ENCODE results near the gene POU6F1. TPM values are rescaled to one million over a fixed set of nuclear protein-coding genes. Genes with fewer than 3 reads are reported as not detected.

The POU6F1 gene
- polyA plus RNA-seq, 1 experiment = 4.7 TPM

DNA sequence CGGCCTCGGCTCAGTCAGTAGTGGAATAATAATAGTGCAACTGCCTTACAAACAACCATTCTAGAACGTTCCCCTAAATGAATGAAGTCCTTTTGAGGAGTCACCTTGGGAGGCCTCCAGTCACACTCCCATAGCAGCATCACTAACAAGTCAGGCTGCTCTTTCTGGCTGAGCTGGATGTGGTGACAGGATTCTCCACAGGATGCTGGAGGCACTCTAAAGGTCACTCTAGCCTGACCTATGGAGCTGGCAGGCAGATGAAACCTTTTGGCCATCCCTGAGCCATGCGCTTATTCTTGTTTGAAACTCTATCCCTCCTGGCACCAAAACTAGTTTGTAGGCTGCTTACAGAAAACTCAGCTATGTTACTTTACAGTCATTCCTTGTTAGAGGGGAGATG is 27.0 kb downstream of the POU6F1 start:
- Histone ChIP-seq H3K36me3 (ENCODE audit: control insufficient read depth, insufficient read depth, low read length) (no peaks in the 10 kb centered on the region; the same call in 1 of the 2 replicates), H3K4me3 (ENCODE audit: low read depth, low read length) (no peak overlapping the region), H3K27me3 (ENCODE audit: control insufficient read depth, insufficient read depth, low read length) (no peaks in the 10 kb centered on the region)
- ChIA-PET POLR2A (no interaction called here), CTCF (no interaction called here)
- DNase-seq (ENCODE audit: low read depth) = no peak
- TF ChIP-seq CTCF (IDR thresholded peaks at IDR 0.05; ENCODE audit: insufficient read depth, low read depth, low read length) = no peak

DNA sequence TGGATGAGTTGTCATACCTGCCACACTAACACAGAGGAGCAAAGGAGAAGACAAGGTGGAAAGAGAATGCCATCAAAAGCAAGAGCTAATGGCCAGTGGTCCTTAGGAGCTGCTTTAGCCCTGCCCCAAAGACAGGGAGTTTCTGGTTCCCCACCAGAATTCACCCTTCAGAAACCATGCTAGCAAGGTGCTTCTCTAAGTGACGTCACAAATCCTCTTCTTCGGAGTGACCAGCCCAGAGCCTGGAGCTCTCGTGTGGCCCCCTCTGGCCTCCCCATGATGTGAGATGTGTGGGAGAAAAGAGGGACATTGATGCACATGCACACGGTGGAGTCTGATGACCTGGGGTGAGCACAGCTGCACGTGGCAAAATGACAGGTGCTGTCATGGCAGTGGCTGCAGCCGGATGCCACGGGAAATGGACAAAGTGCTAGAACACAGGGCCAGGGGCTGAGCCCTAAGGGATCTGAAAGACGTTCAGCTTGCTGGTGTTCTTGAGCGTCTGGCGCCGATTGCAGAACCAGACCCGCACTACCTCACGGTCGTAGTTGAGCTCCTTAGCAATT is 28.0 kb downstream of the POU6F1 start:
- POLR2A ChIA-PET = no interaction called here
- CTCF ChIA-PET = no interaction called here
- Histone ChIP-seq H3K27me3 (ENCODE audit: control insufficient read depth, insufficient read depth, low read length) (no peaks in the 10 kb centered on the region), H3K4me3 (ENCODE audit: low read depth, low read length) (no peak overlapping the region), H3K36me3 (ENCODE audit: control insufficient read depth, insufficient read depth, low read length) (no peaks in the 10 kb centered on the region; the same call in 1 of the 2 replicates)
- DNase-seq (ENCODE audit: low read depth) = no peak
- no peak for TF ChIP-seq CTCF (IDR thresholded peaks at IDR 0.05; ENCODE audit: insufficient read depth, low read depth, low read length)

- H3K27me3 ChIP-seq (ENCODE audit: control insufficient read depth, insufficient read depth, low read length) = peaks cover 1% of the 10 kb centered on the region; the same call in 1 of the 2 replicates
- ChIA-PET CTCF (interaction anchor here (0.6 kb wide), 1 partner anchor 1004 kb away, joined by 3 read pairs; no protein-coding TSS in a partner anchor), POLR2A (no interaction called here)
Observed at GRCh38 chr12:51188359-51189051, 29.4 kb downstream of the POU6F1 start.

DNA sequence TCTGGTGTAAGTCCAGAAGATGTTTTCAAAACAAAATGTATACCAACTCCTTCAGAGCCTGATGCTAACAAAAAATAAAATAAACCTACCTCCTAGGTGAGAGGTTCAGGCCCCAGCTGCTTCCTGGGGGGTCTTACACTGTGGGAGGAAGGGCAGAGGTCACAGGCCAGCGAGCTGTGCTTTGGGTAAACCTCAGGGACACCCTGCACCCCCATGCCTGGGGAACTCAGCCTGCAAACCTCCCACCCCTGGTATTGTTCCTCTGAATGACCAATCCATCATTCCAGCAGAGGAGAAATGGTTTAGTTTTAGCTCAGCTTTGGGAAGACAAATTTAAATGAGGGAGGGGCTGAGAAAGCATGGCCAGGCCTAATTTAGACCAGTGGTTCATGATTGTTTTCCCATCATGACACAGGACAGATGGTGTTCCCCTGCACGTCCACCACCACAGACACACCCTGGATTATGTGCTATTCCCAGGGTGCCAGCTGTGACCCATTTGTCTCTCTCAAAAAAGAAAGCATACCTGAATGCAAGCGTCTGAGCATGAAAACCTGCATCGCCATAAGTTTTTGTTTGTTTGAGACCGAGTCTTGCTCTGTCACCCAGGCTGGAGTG is 30.4 kb downstream of the POU6F1 start:
- H3K27me3 ChIP-seq (ENCODE audit: control insufficient read depth, insufficient read depth, low read length) = peaks cover 3% of the 10 kb centered on the region; the same call in 1 of the 2 replicates
- CTCF ChIA-PET = no interaction called here
- no peak for TF ChIP-seq CTCF (IDR thresholded peaks at IDR 0.05; ENCODE audit: insufficient read depth, low read depth, low read length)
- no peaks in the 10 kb centered on the region; the same call in 1 of the 2 replicates for H3K36me3 ChIP-seq (ENCODE audit: control insufficient read depth, insufficient read depth, low read length)
- POLR2A ChIA-PET = no interaction called here
- no peak for DNase-seq (ENCODE audit: low read depth)
- H3K4me3 ChIP-seq (ENCODE audit: low read depth, low read length) = no peak overlapping the region

More at GRCh38 chr12:51188359-51189051, 29.4 kb downstream of the POU6F1 start:
- no peak for TF ChIP-seq CTCF (IDR thresholded peaks at IDR 0.05; ENCODE audit: insufficient read depth, low read depth, low read length)
- no peak overlapping the region for H3K4me3 ChIP-seq (ENCODE audit: low read depth, low read length)
- no peak for DNase-seq (ENCODE audit: low read depth)
- no peaks in the 10 kb centered on the region; the same call in 1 of the 2 replicates for H3K36me3 ChIP-seq (ENCODE audit: control insufficient read depth, insufficient read depth, low read length)

- Histone ChIP-seq H3K27me3 (ENCODE audit: control insufficient read depth, insufficient read depth, low read length) (peaks cover 3% of the 10 kb centered on the region; the same call in 1 of the 2 replicates), H3K4me3 (ENCODE audit: low read depth, low read length) (no peak overlapping the region), H3K36me3 (ENCODE audit: control insufficient read depth, insufficient read depth, low read length) (no peaks in the 10 kb centered on the region; the same call in 1 of the 2 replicates)
- no peak for DNase-seq (ENCODE audit: low read depth)
- ChIA-PET CTCF (no interaction called here), POLR2A (interaction anchor here (0.5 kb wide), 1 partner anchor 8 kb away, joined by 3 read pairs; no protein-coding TSS in a partner anchor)
- no peak for TF ChIP-seq CTCF (IDR thresholded peaks at IDR 0.05; ENCODE audit: insufficient read depth, low read depth, low read length)
Observed at GRCh38 chr12:51186465-51187085, 31.3 kb downstream of the POU6F1 start.

All from BJ (cell line).